WTC11 (cell line): ENCODE measurements around the gene TMEM175. TPM values are rescaled to one million over a fixed set of nuclear protein-coding genes. Genes with fewer than 3 reads are reported as not detected.

Experiments used
- ATF1 ChIP-seq: sonication (generic); formaldehyde crosslinking; IDR thresholded peaks from 2 replicates; pipeline ENCODE4 v1.8.1; 2023; ENCODE audit warnings: mild to moderate bottlenecking, moderate library complexity, missing genetic modification reagents
- ATF2 ChIP-seq: sonication (generic); formaldehyde crosslinking; IDR thresholded peaks from 2 replicates; pipeline ENCODE4 v1.8.1; 2022; ENCODE audit warnings: low read depth, missing genetic modification reagents, borderline replicate concordance
- CDX4 ChIP-seq: fragments of 250-450 bp; sonication (Bioruptor Pico); IDR thresholded peaks from 2 replicates; pipeline ENCODE4 v1.9.0; 2021; ENCODE audit warnings: moderate library complexity, mild to moderate bottlenecking, inconsistent platforms, borderline replicate concordance
- ELF4 ChIP-seq: sonication (generic); formaldehyde crosslinking; IDR thresholded peaks from 2 replicates; pipeline ENCODE4 v1.8.1; 2022; ENCODE audit warnings: low read depth, mild to moderate bottlenecking, moderate library complexity, missing genetic modification reagents
- HMGXB4 ChIP-seq: sonication (generic); formaldehyde crosslinking; IDR thresholded peaks from 2 replicates; pipeline ENCODE4 v1.8.1; 2023; ENCODE audit warnings: mild to moderate bottlenecking, moderate library complexity, missing genetic modification reagents
- JAZF1 ChIP-seq: fragments of 250-450 bp; sonication (Bioruptor Pico); IDR thresholded peaks from 2 replicates; pipeline ENCODE4 v1.9.0; 2021; ENCODE audit warnings: moderate library complexity, mild to moderate bottlenecking, inconsistent platforms
- JUN ChIP-seq: sonication (generic); formaldehyde crosslinking; IDR thresholded peaks from 2 replicates; pipeline ENCODE4 v1.8.0; 2023; ENCODE audit warnings: mild to moderate bottlenecking, missing genetic modification reagents
- MAX ChIP-seq: sonication (generic); formaldehyde crosslinking; IDR thresholded peaks from 2 replicates; pipeline ENCODE4 v1.8.0; 2022; ENCODE audit warnings: mild to moderate bottlenecking, missing genetic modification reagents
- NFYB ChIP-seq: sonication (generic); formaldehyde crosslinking; conservative IDR thresholded peaks from 2 replicates; pipeline ENCODE4 v1.8.0; 2022; ENCODE audit warnings: low read depth, missing genetic modification reagents
- NR2C2 ChIP-seq: sonication (generic); formaldehyde crosslinking; IDR thresholded peaks from 2 replicates; pipeline ENCODE4 v1.8.0; 2022; ENCODE audit warnings: mild to moderate bottlenecking, missing genetic modification reagents
- TEAD1 ChIP-seq: sonication (generic); formaldehyde crosslinking; IDR thresholded peaks from 2 replicates; pipeline ENCODE4 v1.8.0; 2022; ENCODE audit warnings: mild to moderate bottlenecking, missing genetic modification reagents
- USF1 ChIP-seq: sonication (generic); formaldehyde crosslinking; IDR thresholded peaks from 2 replicates; pipeline ENCODE4 v1.8.0; 2022; ENCODE audit warnings: mild to moderate bottlenecking, missing genetic modification reagents
- USF2 ChIP-seq: sonication (generic); formaldehyde crosslinking; IDR thresholded peaks from 2 replicates; pipeline ENCODE4 v1.8.1; 2023; ENCODE audit warnings: mild to moderate bottlenecking, missing genetic modification reagents, moderate library complexity
- ZBTB21 ChIP-seq: sonication (generic); formaldehyde crosslinking; IDR thresholded peaks from 2 replicates; pipeline ENCODE4 v1.8.1; 2023; ENCODE audit warnings: mild to moderate bottlenecking, missing genetic modification reagents, borderline replicate concordance
- ZNF281 ChIP-seq: sonication (generic); formaldehyde crosslinking; IDR thresholded peaks from 2 replicates; pipeline ENCODE4 v1.8.0; 2023; ENCODE audit warnings: mild to moderate bottlenecking, missing genetic modification reagents
- ZNF317 ChIP-seq: sonication (generic); formaldehyde crosslinking; IDR thresholded peaks from 2 replicates; pipeline ENCODE4 v1.8.1; 2023; ENCODE audit warnings: low read depth, mild to moderate bottlenecking, moderate library complexity, missing genetic modification reagents, borderline replicate concordance
- ZNF396 ChIP-seq: fragments of 250-450 bp; sonication (Bioruptor Pico); IDR thresholded peaks from 2 replicates; pipeline ENCODE4 v1.8.0; 2021; ENCODE audit warnings: mild to moderate bottlenecking, moderate library complexity, borderline replicate concordance
- ZNF425 ChIP-seq: fragments of 250-450 bp; sonication (Bioruptor Pico); conservative IDR thresholded peaks from 2 replicates; pipeline ENCODE4 v1.9.0; 2021; ENCODE audit warnings: mild to moderate bottlenecking
- ZNF532 ChIP-seq: fragments of 250-450 bp; sonication (Bioruptor Pico); IDR thresholded peaks from 2 replicates; pipeline ENCODE4 v1.9.0; 2021; ENCODE audit warnings: mild to moderate bottlenecking, borderline replicate concordance
- ZNF671 ChIP-seq: fragments of 250-450 bp; sonication (Bioruptor Pico); IDR thresholded peaks from 2 replicates; pipeline ENCODE4 v1.8.0; 2021; ENCODE audit warnings: mild to moderate bottlenecking
- total RNA-seq: library from RNA; stranded (reverse); gene quantifications from 3 replicates; pipeline ENCODE4 v1.2.3, GENCODE V29; 2021

Gene TMEM175
- total RNA-seq, 1 experiment from 2014 or later = 9.2 TPM

GRCh38 chr4:931960-932712 is at the start of gene TMEM175, which contains the start of gene GAK (continued):
- TF ChIP-seq ATF2 (CRISPR knock-in tag) (no peak), JAZF1 (CRISPR knock-in tag) (no peak), ZNF425 (CRISPR knock-in tag) (no peak), ZNF532 (CRISPR knock-in tag) (no peak), ZNF281 (no peak), USF1 (CRISPR knock-in tag) (peak; percentile 63), JUN (CRISPR knock-in tag) (0 out of 2 replicates have a peak, but pooled peaks have one; percentile 61), ATF1 (0 out of 2 replicates have a peak, but pooled peaks have one; percentile 82), ZNF671 (CRISPR knock-in tag) (no peak), USF2 (peak; percentile 50; the same call in 1 of the 2 replicates), NFYB (CRISPR knock-in tag) (no peak), CDX4 (CRISPR knock-in tag) (no peak), ZBTB21 (peak; percentile 89), ELF4 (CRISPR knock-in tag) (no peak), ZNF317 (no peak), HMGXB4 (CRISPR knock-in tag) (peak; percentile 78; the same call in 1 of the 2 replicates), TEAD1 (CRISPR knock-in tag) (peak; percentile 74), ZNF396 (CRISPR knock-in tag) (no peak), NR2C2 (no peak), MAX (CRISPR knock-in tag) (peak; percentile 88)
